GM23248 (cell line): ENCODE results near the gene DBH.

ENCODE experiments used
- EZH2 ChIP-seq: fragments of 200-600 bp; sonication (generic); IDR thresholded peaks from 2 replicates; pipeline ENCODE4 v1.6.1; 2018; ENCODE audit warnings: antibody characterized with exemption, mild to moderate bottlenecking; ENCODE audit not compliant: insufficient read depth, poor library complexity, severe bottlenecking
- EZH2phosphoT487 ChIP-seq: fragments of 200-600 bp; sonication (generic); IDR thresholded peaks from 2 replicates; pipeline ENCODE4 v1.6.1; 2018; ENCODE audit warnings: antibody characterized with exemption, moderate library complexity, mild to moderate bottlenecking, low read depth; ENCODE audit not compliant: insufficient read depth

- TF ChIP-seq EZH2phosphoT487 (no peak), EZH2 (no peak)
These were observed 31.3 kb upstream of the DBH start for GRCh38 chr9:133604856-133605255.
